ENCODE results near the gene PLGRKT. TPM values are rescaled to one million over a fixed set of nuclear protein-coding genes. Genes with fewer than 3 reads are reported as not detected.

Gene PLGRKT
- total and polyA plus RNA-seq, 2 donors (not counting 1 experiment from before 2014, with no cell fraction given) = 17.3 to 21.6 TPM

DNA sequence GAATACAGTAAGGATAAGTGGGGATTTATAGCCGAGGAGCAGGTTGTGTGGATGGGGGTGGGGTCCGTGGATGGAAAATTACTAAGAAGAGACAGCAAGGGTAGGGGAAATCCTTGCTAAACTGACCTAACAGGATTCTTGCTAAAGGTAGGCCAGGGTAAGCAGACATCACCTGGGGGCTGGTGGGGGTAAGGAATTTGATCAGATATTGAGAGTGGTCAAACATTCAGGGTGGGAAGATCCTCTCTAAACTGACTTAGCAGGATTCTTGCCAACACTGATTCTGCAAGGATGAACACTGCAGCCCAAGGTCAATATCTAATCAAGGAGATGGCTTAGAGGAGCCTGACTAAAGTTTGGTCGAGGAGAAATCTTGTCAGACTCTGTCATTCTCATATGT lies 2.7 kb upstream of the PLGRKT start:
- H3K79me2 ChIP-seq (ENCODE audit: control insufficient read depth, insufficient read depth, low read length) = no peaks in the 10 kb centered on the region

DNA sequence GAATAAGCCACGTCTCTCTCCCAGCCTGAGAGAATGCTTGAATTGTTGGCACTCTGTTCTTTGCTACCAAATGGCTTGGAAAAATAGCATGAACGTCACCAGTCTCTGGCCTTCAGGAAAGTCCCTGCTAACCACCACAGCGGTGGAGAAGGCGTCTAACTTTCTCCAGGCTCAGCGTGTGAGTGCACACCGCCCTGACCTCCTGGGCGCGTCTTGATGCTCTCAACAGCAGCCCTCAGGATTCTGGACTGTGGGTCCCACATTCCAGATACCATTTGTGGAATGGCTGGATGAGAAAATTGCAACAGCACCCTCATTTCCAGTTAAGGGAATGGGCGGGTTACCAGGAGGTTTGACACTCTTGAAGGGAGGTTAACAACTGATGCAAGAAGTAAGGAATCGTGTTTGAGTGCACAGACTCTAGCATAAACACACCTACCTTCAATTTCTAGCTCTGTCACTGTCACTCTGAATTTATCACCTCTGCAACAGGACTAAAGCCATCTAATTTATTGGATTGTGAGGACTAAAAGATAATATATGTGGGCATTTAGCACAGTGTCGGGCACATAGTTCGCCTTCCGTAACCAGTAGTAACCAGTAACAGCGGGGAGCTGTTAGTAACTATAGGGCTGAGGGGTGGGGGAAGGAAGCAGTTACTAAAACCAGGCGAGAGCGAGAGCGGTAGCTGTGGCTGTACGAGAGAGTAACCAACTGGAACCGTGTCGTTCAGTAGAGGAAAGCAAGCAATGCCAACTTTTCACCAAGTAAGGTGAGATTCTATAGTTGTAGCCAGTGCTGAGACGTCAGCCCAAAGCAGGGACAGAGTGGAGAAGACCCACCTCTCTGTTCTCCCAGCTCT lies 807 bp upstream of the PLGRKT start:
- H3K27ac ChIP-seq (ENCODE audit: insufficient read depth, low read length) = peak overlapping the region; percentile 79
- H3K9ac ChIP-seq (ENCODE audit: insufficient read depth, low read length) = peak overlapping the region; percentile 11
- TF ChIP-seq, protein P1, sequence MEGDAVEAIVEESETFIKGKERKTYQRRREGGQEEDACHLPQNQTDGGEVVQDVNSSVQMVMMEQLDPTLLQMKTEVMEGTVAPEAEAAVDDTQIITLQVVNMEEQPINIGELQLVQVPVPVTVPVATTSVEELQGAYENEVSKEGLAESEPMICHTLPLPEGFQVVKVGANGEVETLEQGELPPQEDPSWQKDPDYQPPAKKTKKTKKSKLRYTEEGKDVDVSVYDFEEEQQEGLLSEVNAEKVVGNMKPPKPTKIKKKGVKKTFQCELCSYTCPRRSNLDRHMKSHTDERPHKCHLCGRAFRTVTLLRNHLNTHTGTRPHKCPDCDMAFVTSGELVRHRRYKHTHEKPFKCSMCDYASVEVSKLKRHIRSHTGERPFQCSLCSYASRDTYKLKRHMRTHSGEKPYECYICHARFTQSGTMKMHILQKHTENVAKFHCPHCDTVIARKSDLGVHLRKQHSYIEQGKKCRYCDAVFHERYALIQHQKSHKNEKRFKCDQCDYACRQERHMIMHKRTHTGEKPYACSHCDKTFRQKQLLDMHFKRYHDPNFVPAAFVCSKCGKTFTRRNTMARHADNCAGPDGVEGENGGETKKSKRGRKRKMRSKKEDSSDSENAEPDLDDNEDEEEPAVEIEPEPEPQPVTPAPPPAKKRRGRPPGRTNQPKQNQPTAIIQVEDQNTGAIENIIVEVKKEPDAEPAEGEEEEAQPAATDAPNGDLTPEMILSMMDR (conservative IDR thresholded peaks at IDR 0.05 in 1 of 2, IDR thresholded peaks at IDR 0.05 in 1 of 2; ENCODE audit: low read depth in 1 of 2, low read length in 2 of 2) = no peak
- TF ChIP-seq EZH2 (IDR thresholded peaks at IDR 0.05; ENCODE audit: low read length, missing control alignments) = no peak
- H3K4me1 ChIP-seq (ENCODE audit: control insufficient read depth, extremely low read depth, insufficient read depth, low read length) = peaks cover 5% of the 10 kb centered on the region
- no peaks in the 10 kb centered on the region for H3K9me3 ChIP-seq (ENCODE audit: control insufficient read depth, insufficient read depth, low read depth, low read length)
- DNase-seq (ENCODE audit: low read depth in 2 of 2) = peak; percentile 39 to 72
- H3K4me3 ChIP-seq (replicated peaks in 1 of 4; ENCODE audit: control extremely low read depth in 1 of 4, insufficient read depth in 1 of 4, low read depth in 3 of 4, low read length in 4 of 4) = peak overlapping the region; percentile 41 to 83 (median 71)
- no peaks in the 10 kb centered on the region for H3K27me3 ChIP-seq (ENCODE audit: control insufficient read depth, insufficient read depth, low read length)
- peak overlapping the region; percentile 86 for H2AFZ ChIP-seq (ENCODE audit: low read length)
- H3K4me2 ChIP-seq (ENCODE audit: extremely low read depth, insufficient read depth, low read length) = peak overlapping the region; percentile 83
- H3K79me2 ChIP-seq (ENCODE audit: control insufficient read depth, insufficient read depth, low read length) = no peaks in the 10 kb centered on the region
- no peaks in the 10 kb centered on the region for H4K20me1 ChIP-seq (ENCODE audit: control insufficient read depth, extremely low read depth, insufficient read depth, low read length)
- no peaks in the 10 kb centered on the region for H3K36me3 ChIP-seq (ENCODE audit: control insufficient read depth, insufficient read depth, low read length)

More for the DNA sequence above, 2.7 kb upstream of the PLGRKT start:
- H3K4me1 ChIP-seq (ENCODE audit: control insufficient read depth, extremely low read depth, insufficient read depth, low read length) = peaks cover 5% of the 10 kb centered on the region
- DNase-seq (ENCODE audit: low read depth in 2 of 2) = no peak
- TF ChIP-seq, protein P1 (conservative IDR thresholded peaks at IDR 0.05 in 1 of 2, IDR thresholded peaks at IDR 0.05 in 1 of 2; ENCODE audit: low read depth in 1 of 2, low read length in 2 of 2) = no peak
- TF ChIP-seq EZH2 (IDR thresholded peaks at IDR 0.05; ENCODE audit: low read length, missing control alignments) = no peak
- no peak overlapping the region for H2AFZ ChIP-seq (ENCODE audit: low read length)
- H3K9me3 ChIP-seq (ENCODE audit: control insufficient read depth, insufficient read depth, low read depth, low read length) = no peaks in the 10 kb centered on the region
- no peaks in the 10 kb centered on the region for H4K20me1 ChIP-seq (ENCODE audit: control insufficient read depth, extremely low read depth, insufficient read depth, low read length)
- no peak overlapping the region for H3K9ac ChIP-seq (ENCODE audit: insufficient read depth, low read length)
- H3K4me2 ChIP-seq (ENCODE audit: extremely low read depth, insufficient read depth, low read length) = no peak overlapping the region
- H3K36me3 ChIP-seq (ENCODE audit: control insufficient read depth, insufficient read depth, low read length) = no peaks in the 10 kb centered on the region
- H3K4me3 ChIP-seq (replicated peaks in 1 of 4; ENCODE audit: control extremely low read depth in 1 of 4, insufficient read depth in 1 of 4, low read depth in 3 of 4, low read length in 4 of 4) = no peak overlapping the region
- H3K27me3 ChIP-seq (ENCODE audit: control insufficient read depth, insufficient read depth, low read length) = no peaks in the 10 kb centered on the region
- no peak overlapping the region for H3K27ac ChIP-seq (ENCODE audit: insufficient read depth, low read length)

DNA sequence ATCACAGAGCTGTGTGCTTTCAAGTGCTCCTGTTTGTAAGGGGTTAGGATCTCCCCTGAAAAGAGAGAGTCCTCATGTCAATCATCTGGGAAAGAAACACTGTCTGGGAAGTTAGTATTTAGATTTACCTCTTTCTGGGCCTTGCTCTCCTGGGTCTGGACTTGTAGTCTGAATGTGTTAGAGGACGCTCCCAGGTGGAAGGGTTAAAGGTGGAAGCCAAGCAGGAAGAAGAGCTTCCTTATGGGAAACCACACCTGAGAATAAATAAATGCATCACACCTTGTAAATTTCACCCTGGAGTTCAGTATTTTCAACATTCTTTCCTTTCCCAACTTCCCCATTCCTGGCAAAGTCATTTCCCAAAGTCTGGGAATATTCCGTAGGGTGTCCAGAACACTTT lies 1.3 kb downstream of the PLGRKT start:
- Histone ChIP-seq H3K27ac (ENCODE audit: insufficient read depth, low read length) (no peak overlapping the region), H3K4me1 (ENCODE audit: control insufficient read depth, extremely low read depth, insufficient read depth, low read length) (peaks cover 5% of the 10 kb centered on the region), H3K4me2 (ENCODE audit: extremely low read depth, insufficient read depth, low read length) (peak overlapping the region; percentile 52), H3K79me2 (ENCODE audit: control insufficient read depth, insufficient read depth, low read length) (no peaks in the 10 kb centered on the region), H3K9me3 (ENCODE audit: control insufficient read depth, insufficient read depth, low read depth, low read length) (no peaks in the 10 kb centered on the region), H3K36me3 (ENCODE audit: control insufficient read depth, insufficient read depth, low read length) (no peaks in the 10 kb centered on the region), H3K4me3 (replicated peaks in 1 of 4; ENCODE audit: control extremely low read depth in 1 of 4, insufficient read depth in 1 of 4, low read depth in 3 of 4, low read length in 4 of 4) (peak overlapping the region in 3 of 4 experiments; percentile 41 to 83 (median 77)), H3K9ac (ENCODE audit: insufficient read depth, low read length) (no peak overlapping the region), H4K20me1 (ENCODE audit: control insufficient read depth, extremely low read depth, insufficient read depth, low read length) (no peaks in the 10 kb centered on the region), H3K27me3 (ENCODE audit: control insufficient read depth, insufficient read depth, low read length) (no peaks in the 10 kb centered on the region), H2AFZ (ENCODE audit: low read length) (no peak overlapping the region)
- no peak for DNase-seq (ENCODE audit: low read depth in 2 of 2)
- TF ChIP-seq EZH2 (IDR thresholded peaks at IDR 0.05; ENCODE audit: low read length, missing control alignments) = no peak
- TF ChIP-seq, protein P1 (conservative IDR thresholded peaks at IDR 0.05 in 1 of 2, IDR thresholded peaks at IDR 0.05 in 1 of 2; ENCODE audit: low read depth in 1 of 2, low read length in 2 of 2) = no peak

All from fibroblast of lung (primary cell).